Sigmoid colon (tissue), 3 donors: ENCODE measurements around the gene TBC1D22A.

Source experiments
- POLR2A ChIP-seq, 2 donors: fragments of 450-650 bp; IDR thresholded peaks; one replicate each; pipeline ENCODE4 v1.6.1; 2016; ENCODE audit warnings: antibody characterized with exemption in 2 of 2, mild to moderate bottlenecking in 2 of 2, moderate library complexity in 2 of 2
- TF ChIP-seq, protein P1 (sequence below), 4 experiments: fragments of 450-650 bp in 3 of 4; fragments of 200-600 bp in 1 of 4; IDR thresholded peaks; one replicate each; pipeline ENCODE4 v1.5.1; 2016 to 2019; ENCODE audit warnings: antibody characterized with exemption in 4 of 4, mild to moderate bottlenecking in 3 of 4, moderate library complexity in 2 of 4

DNA sequence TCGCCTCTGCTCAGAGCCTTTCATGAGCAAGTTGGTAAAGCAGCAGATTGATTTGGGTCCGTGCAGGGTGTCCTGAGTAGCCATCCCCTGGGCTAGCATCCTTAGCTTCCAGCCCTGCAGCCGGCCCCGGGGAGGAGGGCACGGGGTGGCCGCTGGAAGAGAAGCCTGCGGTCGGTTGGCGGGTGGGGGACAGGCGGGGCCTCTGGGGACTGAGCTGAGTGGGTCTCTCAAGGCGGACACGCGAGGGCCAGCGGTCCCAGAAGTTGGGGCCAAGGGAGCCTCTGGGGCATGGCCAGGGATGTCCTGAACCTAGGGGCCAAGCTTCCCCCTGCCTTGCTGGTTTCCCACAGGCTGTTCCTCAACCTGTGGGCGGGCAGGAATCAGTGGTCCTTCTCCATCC lies 143.0 kb downstream of the TBC1D22A start:
- no peak for TF ChIP-seq POLR2A (IDR thresholded peaks at IDR 0.05)
- TF ChIP-seq, protein P1, sequence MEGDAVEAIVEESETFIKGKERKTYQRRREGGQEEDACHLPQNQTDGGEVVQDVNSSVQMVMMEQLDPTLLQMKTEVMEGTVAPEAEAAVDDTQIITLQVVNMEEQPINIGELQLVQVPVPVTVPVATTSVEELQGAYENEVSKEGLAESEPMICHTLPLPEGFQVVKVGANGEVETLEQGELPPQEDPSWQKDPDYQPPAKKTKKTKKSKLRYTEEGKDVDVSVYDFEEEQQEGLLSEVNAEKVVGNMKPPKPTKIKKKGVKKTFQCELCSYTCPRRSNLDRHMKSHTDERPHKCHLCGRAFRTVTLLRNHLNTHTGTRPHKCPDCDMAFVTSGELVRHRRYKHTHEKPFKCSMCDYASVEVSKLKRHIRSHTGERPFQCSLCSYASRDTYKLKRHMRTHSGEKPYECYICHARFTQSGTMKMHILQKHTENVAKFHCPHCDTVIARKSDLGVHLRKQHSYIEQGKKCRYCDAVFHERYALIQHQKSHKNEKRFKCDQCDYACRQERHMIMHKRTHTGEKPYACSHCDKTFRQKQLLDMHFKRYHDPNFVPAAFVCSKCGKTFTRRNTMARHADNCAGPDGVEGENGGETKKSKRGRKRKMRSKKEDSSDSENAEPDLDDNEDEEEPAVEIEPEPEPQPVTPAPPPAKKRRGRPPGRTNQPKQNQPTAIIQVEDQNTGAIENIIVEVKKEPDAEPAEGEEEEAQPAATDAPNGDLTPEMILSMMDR (IDR thresholded peaks at IDR 0.05) = no peak
